Measurements from ENCODE around the gene CCDC117. TPM values are rescaled to one million over a fixed set of nuclear protein-coding genes. Genes with fewer than 3 reads are reported as not detected.
A peak's percentile ranks its signal among the peaks of the same experiment; 100 is the strongest.
"Not testable (repeated sequence)": the region's sequence is repeated elsewhere in the genome, so short reads cannot be mapped to it uniquely, and the experiment has no call there.

Gene CCDC117
- total RNA-seq, 4 donors from 2014 or later, result 23.2 to 40.1 (median 30.5) TPM

- in situ Hi-C loops (cut with MboI; ENCODE audit: low sequenced_read_pairs in 4 of 4) (no loop called here), intact Hi-C loops (cut with DNase I; ENCODE audit: low total_unique reads) (no loop called here)
- H3K4me3 ChIP-seq, result no peak overlapping the region
- no peak for TF ChIP-seq CTCF (IDR thresholded peaks at IDR 0.05 in 4 of 5, conservative IDR thresholded peaks at IDR 0.05 in 1 of 5)
- no peak for TF ChIP-seq POLR2A (IDR thresholded peaks at IDR 0.05)
- DNase-seq, result no peak
- H3K36me3 ChIP-seq, result no peaks in the 10 kb centered on the region
- no peak overlapping the region for H3K27ac ChIP-seq
- no peak for ATAC-seq
- no peaks in the 10 kb centered on the region for H3K27me3 ChIP-seq
- H3K9me3 ChIP-seq, result no peaks in the 10 kb centered on the region
- no peaks in the 10 kb centered on the region for H3K4me1 ChIP-seq
Observed at GRCh38 chr22:28734393-28734792, 38.1 kb upstream of the CCDC117 start.

- Histone ChIP-seq H3K4me3 (no peak overlapping the region), H3K9me3 (no peaks in the 10 kb centered on the region), H3K27me3 (no peaks in the 10 kb centered on the region), H3K4me1 (peaks cover 4 to 5% of the 10 kb centered on the region in 2 donors), H3K27ac (no peak overlapping the region), H3K36me3 (no peaks in the 10 kb centered on the region)
- no peak for TF ChIP-seq CTCF (IDR thresholded peaks at IDR 0.05 in 4 of 5, conservative IDR thresholded peaks at IDR 0.05 in 1 of 5)
- no peak for TF ChIP-seq POLR2A (IDR thresholded peaks at IDR 0.05)
- intact Hi-C loops (cut with DNase I; ENCODE audit: low total_unique reads) (no loop called here), in situ Hi-C loops (cut with MboI; ENCODE audit: low sequenced_read_pairs in 4 of 4) (no loop called here)
- DNase-seq (no peak), ATAC-seq (no peak)
Observed at GRCh38 chr22:28736301-28737155, 36.0 kb upstream of the CCDC117 start.

GRCh38 chr22:28737701-28738100 lies 34.8 kb upstream of the CCDC117 start:
- Histone ChIP-seq H3K27ac (no peak overlapping the region), H3K4me3 (no peak overlapping the region), H3K36me3 (no peaks in the 10 kb centered on the region), H3K4me1 (peaks cover 6 to 8% of the 10 kb centered on the region in 2 donors), H3K27me3 (no peaks in the 10 kb centered on the region), H3K9me3 (no peaks in the 10 kb centered on the region)
- ATAC-seq, result no peak
- intact Hi-C loops (cut with DNase I; ENCODE audit: low total_unique reads) (no loop called here), in situ Hi-C loops (cut with MboI; ENCODE audit: low sequenced_read_pairs in 4 of 4) (no loop called here)
- DNase-seq, result no peak
- TF ChIP-seq POLR2A (IDR thresholded peaks at IDR 0.05) (no peak), CTCF (IDR thresholded peaks at IDR 0.05 in 4 of 5, conservative IDR thresholded peaks at IDR 0.05 in 1 of 5) (no peak)

GRCh38 chr22:28738876-28739275 lies 33.6 kb upstream of the CCDC117 start:
- intact Hi-C loops (cut with DNase I; ENCODE audit: low total_unique reads); H3K36me3 ChIP-seq; H3K4me3 ChIP-seq; ATAC-seq; DNase-seq; in situ Hi-C loops (cut with MboI; ENCODE audit: low sequenced_read_pairs in 4 of 4); H3K9me3 ChIP-seq; H3K27ac ChIP-seq; H3K27me3 ChIP-seq: not testable (repeated sequence)
- H3K4me1 ChIP-seq, result peaks cover 12 to 13% of the 10 kb centered on the region in 2 donors

- DNase-seq (no peak), ATAC-seq (no peak)
- TF ChIP-seq CTCF (IDR thresholded peaks at IDR 0.05 in 4 of 5, conservative IDR thresholded peaks at IDR 0.05 in 1 of 5), result no peak
- no peak for TF ChIP-seq POLR2A (IDR thresholded peaks at IDR 0.05)
- peaks cover 0 to 28% of the 10 kb centered on the region in 2 donors for H3K36me3 ChIP-seq
- in situ Hi-C loops (cut with MboI; ENCODE audit: low sequenced_read_pairs in 4 of 4), result loop anchor here in 1 of 4 donors (10.0 kb wide), 1 partner anchor 136 kb away; no protein-coding TSS in a partner anchor
- H3K9me3 ChIP-seq, result no peaks in the 10 kb centered on the region
- intact Hi-C loops (cut with DNase I; ENCODE audit: low total_unique reads), result loop anchor here (10.0 kb wide), 1 partner anchor 136 kb away; no protein-coding TSS in a partner anchor
- peak overlapping the region; percentile 39 to 98 (median 82) for H3K4me3 ChIP-seq
- H3K27ac ChIP-seq, result peak overlapping the region in 3 of 4 donors; percentile 18 to 99 (median 96)
- peaks cover 12 to 13% of the 10 kb centered on the region in 2 donors for H3K4me1 ChIP-seq
- no peaks in the 10 kb centered on the region for H3K27me3 ChIP-seq
Observed at GRCh38 chr22:28741200-28741784, 31.2 kb upstream of the CCDC117 start.
